Measurements from ENCODE around the gene SCN5A. TPM values are rescaled to one million over a fixed set of nuclear protein-coding genes. Genes with fewer than 3 reads are reported as not detected.

SCN5A gene
- total and polyA plus RNA-seq, 2 of the 8 experiments (the other 6 are each of a cell fraction or from before 2014, with no cell fraction given) = 4.8 to 11.4 TPM

GRCh38 chr3:38648024-38648658 is 1.3 kb downstream of the SCN5A start:
- H3K4me1 ChIP-seq (replicated peaks in 1 of 4; ENCODE audit: control insufficient read depth in 3 of 4, insufficient read depth in 4 of 4, low read length in 3 of 4) = peaks cover 0 to 13% (median 6%) of the 10 kb centered on the region in 4 experiments; a peak in 5 of 7 replicates
- H2BK5ac ChIP-seq (ENCODE audit: low read depth, low read length) = no peak overlapping the region
- no peak overlapping the region for H4K8ac ChIP-seq (ENCODE audit: extremely low read depth, insufficient read depth, low read length)
- H4K20me1 ChIP-seq (replicated peaks in 1 of 2; ENCODE audit: control insufficient read depth in 1 of 2, insufficient read depth in 2 of 2, low read length in 2 of 2) = peaks cover 0 to 28% of the 10 kb centered on the region in 2 experiments
- WGBS, 2 experiments (ENCODE audit: extremely low coverage in 1 of 2, insufficient coverage in 1 of 2, insufficient read length in 1 of 2, insufficient replicate concordance in 2 of 2, low coverage in 1 of 2, low lambda C conversion rate in 2 of 2, missing lambda C conversion rate in 1 of 2) = 87% methylated on average over 7 of the region's 7 CpGs; no CpG with 5 or more reads in 1 of the 2 experiments
- no peak overlapping the region for H3K23ac ChIP-seq (ENCODE audit: insufficient read length)
- 0 out of 2 replicates have a peak, but pooled peaks cover 9% of the 10 kb centered on the region for H3K79me1 ChIP-seq (ENCODE audit: low read depth, low read length)
- H3K23me2 ChIP-seq (ENCODE audit: low read depth, low read length) = peaks cover 14% of the 10 kb centered on the region; the same call in 1 of the 2 replicates
- no peak overlapping the region for H2AFZ ChIP-seq (ENCODE audit: low read length)
- 0 out of 2 replicates have a peak overlapping the region, but pooled peaks have one; percentile 3 for H2BK15ac ChIP-seq (ENCODE audit: low read length)
- FAIRE-seq (no peak), DNase-seq (ENCODE audit: low read depth in 1 of 2, low spot score in 2 of 2) (peak in 1 of 2 experiments; percentile 39)
- no peaks in the 10 kb centered on the region for H3K9me3 ChIP-seq (ENCODE audit: insufficient read depth in 2 of 2, low read depth in 1 of 2, low read length in 1 of 2)
- no peaks in the 10 kb centered on the region for H3K36me3 ChIP-seq (ENCODE audit: control insufficient read depth in 2 of 4, insufficient read depth in 4 of 4, low read length in 3 of 4)
- no peak overlapping the region for H3K18ac ChIP-seq (ENCODE audit: extremely low read depth, low read length)
- no peak overlapping the region for H3K9ac ChIP-seq (replicated peaks in 1 of 4; ENCODE audit: extremely low read depth in 1 of 4, low read depth in 3 of 4, low read length in 3 of 4)
- no peak overlapping the region for H2BK12ac ChIP-seq (ENCODE audit: low read depth, low read length)
- H3K4me3 ChIP-seq (ENCODE audit: extremely low read depth in 1 of 4, insufficient read depth in 2 of 4, low read depth in 3 of 4, low read length in 4 of 4) = peak overlapping the region in 3 of 4 experiments; percentile 63 to 90 (median 81); a peak in 5 of 8 replicates
- no peak overlapping the region for H4K91ac ChIP-seq (replicated peaks; ENCODE audit: insufficient read length, low read length)
- H2BK120ac ChIP-seq (replicated peaks; ENCODE audit: low read depth, low read length) = no peak overlapping the region
- H2AK5ac ChIP-seq (ENCODE audit: low read depth, low read length) = no peak overlapping the region
- H3K4me2 ChIP-seq (ENCODE audit: insufficient read depth in 1 of 2, low read depth in 2 of 2, low read length in 2 of 2) = peak overlapping the region; percentile 86 to 93
- H3K27ac ChIP-seq (ENCODE audit: low read depth, low read length) = no peak overlapping the region
- no peak overlapping the region for H3K4ac ChIP-seq (replicated peaks; ENCODE audit: insufficient read length, low read depth, low read length)
- H3K79me2 ChIP-seq (ENCODE audit: control insufficient read depth in 1 of 2, insufficient read depth in 2 of 2, low read length in 2 of 2) = no peaks in the 10 kb centered on the region; a peak in 1 of 4 replicates
- no peak overlapping the region for H3K14ac ChIP-seq (ENCODE audit: insufficient read length)
- peaks cover 0 to 44% (median 28%) of the 10 kb centered on the region in 4 experiments; a peak in 6 of 7 replicates for H3K27me3 ChIP-seq (replicated peaks in 1 of 4; ENCODE audit: control insufficient read depth in 3 of 4, extremely low read depth in 1 of 4, insufficient read depth in 3 of 4, low read length in 3 of 4)
- ChIA-PET POLR2A (ENCODE audit: partially characterized antibody) (interaction anchor here (1.1 kb wide), 1 partner anchor 18 kb away, joined by 3 read pairs; no protein-coding TSS in a partner anchor), CTCF (ENCODE audit: partially characterized antibody) (interaction anchor here (0.9 to 29.3 kb wide), 13 partner anchors 9 to 352 kb away, joined by 3 to 538 read pairs (median 8); partner anchors contain the start of gene EXOG)
- no peak overlapping the region for H4K5ac ChIP-seq (ENCODE audit: insufficient read length, low read depth, low read length)
- H3K56ac ChIP-seq (replicated peaks; ENCODE audit: insufficient read length, low read depth, low read length) = no peak overlapping the region
- H2BK20ac ChIP-seq (ENCODE audit: low read length) = no peak overlapping the region
- TF ChIP-seq RXRA (IDR thresholded peaks at IDR 0.05; ENCODE audit: insufficient read depth, low read depth, low read length) = no peak
- no peak for TF ChIP-seq BRCA1 (IDR thresholded peaks at IDR 0.05; ENCODE audit: low read depth, low read length)
- no peak for TF ChIP-seq CTCF (IDR thresholded peaks at IDR 0.05; ENCODE audit: control extremely low read depth in 1 of 3, insufficient read depth in 1 of 3, low read depth in 1 of 3, low read length in 3 of 3)
- TF ChIP-seq SUZ12 (IDR thresholded peaks at IDR 0.05; ENCODE audit: low read length) = no peak
- no peak for TF ChIP-seq BACH1 (IDR thresholded peaks at IDR 0.05; ENCODE audit: low read length)
- TF ChIP-seq TCF12 (IDR thresholded peaks at IDR 0.05; ENCODE audit: low read depth, low read length) = no peak
- TF ChIP-seq CHD1 (IDR thresholded peaks at IDR 0.05; ENCODE audit: low read depth, low read length) = no peak
- no peak for TF ChIP-seq CBX5 (IDR thresholded peaks at IDR 0.05; ENCODE audit: low read depth, low read length)
- no peak for TF ChIP-seq EP300 (IDR thresholded peaks at IDR 0.05; ENCODE audit: borderline replicate concordance in 1 of 2, low read depth in 2 of 2, low read length in 2 of 2)
- no peak for TF ChIP-seq CEBPB (IDR thresholded peaks at IDR 0.05; ENCODE audit: low read depth, low read length)
